OCI-LY7 (cell line): ENCODE results near the gene CDK6. TPM values are rescaled to one million over a fixed set of nuclear protein-coding genes. Genes with fewer than 3 reads are reported as not detected.

Experiments
- BruUV-seq: library from RNA; stranded (reverse); fragments of 400-500 nt; replicated peaks from 2 replicates; lab custom pipeline; 2021; lab: Mats Ljungman, UMichigan
- CTCF ChIA-PET: fragments of 300-600 bp; sonication (Branson Sonifier 250); formaldehyde crosslinking; loops from one replicate; lab custom pipeline; 2022; ENCODE audit warnings: antibody characterized with exemption; ENCODE audit not compliant: unreplicated experiment; lab: Charles Lee
- POLR2A ChIA-PET: fragments of 300-600 bp; sonication (Branson Sonifier 250); formaldehyde crosslinking; loops from one replicate; lab custom pipeline; 2022; ENCODE audit warnings: antibody characterized with exemption; lab: Charles Lee
- DNase-seq: peaks from one replicate; pipeline ENCODE4 v3.0.0-alpha.2; 2015; ENCODE audit warnings: low spot score
- H2AFZ ChIP-seq: fragments of 200-600 bp; sonication (generic), shearing (Covaris generic); 2 replicates; pipeline ENCODE4 v1.6.1; 2014; ENCODE audit warnings: mild to moderate bottlenecking, antibody characterized with exemption, low read length, moderate library complexity
- H3K27ac ChIP-seq: fragments of 200-600 bp; sonication (generic); 2 replicates; pipeline ENCODE4 v1.5.1; 2014; ENCODE audit warnings: mixed run types, low read depth, mild to moderate bottlenecking, moderate library complexity, low read length, inconsistent platforms; ENCODE audit not compliant: poor library complexity, severe bottlenecking
- H3K36me3 ChIP-seq: fragments of 200-600 bp; sonication (generic); 2 replicates; pipeline ENCODE4 v1.6.1; 2014; ENCODE audit warnings: mild to moderate bottlenecking, antibody characterized with exemption, low read length, moderate library complexity, mixed read lengths; ENCODE audit not compliant: insufficient read depth
- H3K4me1 ChIP-seq: fragments of 200-600 bp; sonication (generic); 2 replicates; pipeline ENCODE4 v1.5.1; 2014; ENCODE audit warnings: mild to moderate bottlenecking, low read length; ENCODE audit not compliant: insufficient read depth, poor library complexity, severe bottlenecking
- H3K4me2 ChIP-seq: fragments of 200-600 bp; sonication (generic); 2 replicates; pipeline ENCODE4 v1.6.1; 2014; ENCODE audit warnings: mild to moderate bottlenecking, low read length
- H3K4me3 ChIP-seq: fragments of 200-600 bp; sonication (generic); 2 replicates; pipeline ENCODE4 v1.5.1; 2014; ENCODE audit warnings: mild to moderate bottlenecking, low read depth, low read length; ENCODE audit not compliant: poor library complexity, severe bottlenecking
- H3K79me2 ChIP-seq: fragments of 200-600 bp; sonication (generic); 2 replicates; pipeline ENCODE4 v1.6.1; 2016; ENCODE audit warnings: low read depth, mild to moderate bottlenecking, low read length, moderate library complexity, mixed read lengths; ENCODE audit not compliant: insufficient read depth
- H3K9me2 ChIP-seq: fragments of 200-600 bp; sonication (generic); 2 replicates; pipeline ENCODE4 v1.6.1; 2016; ENCODE audit warnings: mild to moderate bottlenecking, low read length, mixed read lengths; ENCODE audit not compliant: insufficient read depth
- H3K9me3 ChIP-seq: fragments of 200-600 bp; sonication (generic); 2 replicates; pipeline ENCODE4 v1.6.1; 2014; ENCODE audit warnings: mild to moderate bottlenecking, mixed run types, low read length, mixed read lengths
- H4K20me1 ChIP-seq: fragments of 200-600 bp; sonication (generic); 2 replicates; pipeline ENCODE4 v1.6.1; 2014; ENCODE audit warnings: mild to moderate bottlenecking, antibody characterized with exemption, low read length, moderate library complexity, mixed read lengths; ENCODE audit not compliant: insufficient read depth
- CTCF ChIP-seq: fragments of 200-600 bp; sonication (generic); conservative IDR thresholded peaks from 2 replicates; pipeline ENCODE4 v1.5.1; 2014; ENCODE audit warnings: mild to moderate bottlenecking, antibody characterized with exemption, low read length, moderate library complexity, mixed read lengths
- EZH2phosphoT487 ChIP-seq: fragments of 200-600 bp; sonication (generic); IDR thresholded peaks from 2 replicates; pipeline ENCODE4 v1.6.1; 2018; ENCODE audit warnings: low read depth, borderline replicate concordance, mild to moderate bottlenecking, mixed run types, antibody characterized with exemption, low read length, moderate library complexity, mixed read lengths
- intact Hi-C: fragments of 100-400 bp; cut with micrococcal nuclease; formaldehyde crosslinking; loops from one replicate; pipeline ENCODE4 v1.10.0; 2022; ENCODE audit not compliant: unreplicated experiment
- total RNA-seq, 2 experiments: library from RNA; depleted of rRNA in 1 of 2; stranded (reverse); fragments of >200 nt in 1 of 2; shearing (Covaris generic) in 1 of 2; gene quantifications; 2 replicates each; pipeline ENCODE4 v1.2.3, GENCODE V29; 2014 to 2022

The CDK6 gene
- total RNA-seq, 2 experiments from 2014 or later, result 35.5 to 44.1 TPM

GRCh38 chr7:92653136-92653535, 183.2 kb downstream of the CDK6 start:
- BruUV-seq, result no TSS peak
- Histone ChIP-seq H3K79me2 (no peaks in the 10 kb centered on the region), H3K4me2 (no peak overlapping the region), H3K36me3 (peaks cover 7% of the 10 kb centered on the region; the same call in 1 of the 2 replicates), H3K27ac (no peak overlapping the region), H3K9me3 (no peaks in the 10 kb centered on the region), H3K4me1 (no peaks in the 10 kb centered on the region), H3K9me2 (no peaks in the 10 kb centered on the region), H4K20me1 (no peaks in the 10 kb centered on the region), H3K4me3 (no peak overlapping the region), H2AFZ (no peak overlapping the region)
- POLR2A ChIA-PET, result interaction anchor here (1.8 kb wide), 1 partner anchor 9 kb away, joined by 4 read pairs; no protein-coding TSS in a partner anchor
- DNase-seq, result no peak
- CTCF ChIA-PET, result interaction anchor here (0.6 to 0.7 kb wide), 2 partner anchors 12 to 211 kb away, joined by 3 to 4 read pairs; no protein-coding TSS in a partner anchor
- intact Hi-C loops, result no loop called here
- TF ChIP-seq EZH2phosphoT487 (no peak), CTCF (no peak)

GRCh38 chr7:92652536-92652935, 183.8 kb downstream of the CDK6 start:
- POLR2A ChIA-PET, result interaction anchor here (1.2 kb wide), 1 partner anchor 11 kb away, joined by 3 read pairs; no protein-coding TSS in a partner anchor
- intact Hi-C loops, result no loop called here
- Histone ChIP-seq H3K4me3 (no peak overlapping the region), H3K4me2 (no peak overlapping the region), H3K27ac (no peak overlapping the region), H3K4me1 (no peaks in the 10 kb centered on the region), H3K9me3 (no peaks in the 10 kb centered on the region), H3K36me3 (peaks cover 7% of the 10 kb centered on the region; the same call in 1 of the 2 replicates), H3K9me2 (no peaks in the 10 kb centered on the region), H2AFZ (no peak overlapping the region), H3K79me2 (no peaks in the 10 kb centered on the region), H4K20me1 (no peaks in the 10 kb centered on the region)
- CTCF ChIA-PET, result interaction anchor here (0.7 kb wide), 1 partner anchor 211 kb away, joined by 4 read pairs; no protein-coding TSS in a partner anchor
- TF ChIP-seq EZH2phosphoT487, result no peak
- TF ChIP-seq CTCF, result no peak
- DNase-seq, result no peak
- BruUV-seq, result no TSS peak

DNA sequence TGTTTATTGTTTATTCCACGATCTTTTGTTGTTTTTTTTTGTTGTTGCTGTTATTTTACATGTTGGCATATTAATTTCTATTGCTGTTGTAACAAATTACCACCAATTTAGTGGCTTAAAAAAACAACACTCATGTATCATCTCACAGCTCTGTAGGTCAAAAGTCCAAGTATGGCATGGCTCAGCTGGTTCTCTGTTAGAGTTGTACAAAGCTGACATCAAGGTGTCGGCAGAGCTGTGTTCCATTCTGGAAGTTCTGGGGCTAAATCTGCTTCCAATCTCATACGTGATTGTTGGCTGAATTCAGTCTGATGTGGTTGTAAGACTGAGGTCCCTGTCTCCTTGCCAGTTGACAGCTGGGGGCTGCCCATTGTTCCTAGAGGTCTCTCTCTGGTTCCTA, 186.0 kb downstream of the CDK6 start:
- Histone ChIP-seq H4K20me1 (no peaks in the 10 kb centered on the region), H3K4me1 (peaks cover 18% of the 10 kb centered on the region), H3K4me3 (no peak overlapping the region), H3K27ac (no peak overlapping the region), H3K4me2 (no peak overlapping the region), H3K9me2 (no peaks in the 10 kb centered on the region), H3K36me3 (no peaks in the 10 kb centered on the region), H3K9me3 (no peaks in the 10 kb centered on the region), H2AFZ (no peak overlapping the region), H3K79me2 (no peaks in the 10 kb centered on the region)
- CTCF ChIA-PET, result interaction anchor here (1.5 kb wide), 1 partner anchor 12 kb away, joined by 6 read pairs; no protein-coding TSS in a partner anchor
- no TSS peak for BruUV-seq
- POLR2A ChIA-PET, result interaction anchor here (1.1 kb wide), 1 partner anchor 18 kb away, joined by 4 read pairs; no protein-coding TSS in a partner anchor
- TF ChIP-seq EZH2phosphoT487 (no peak), CTCF (no peak)
- intact Hi-C loops, result no loop called here
- DNase-seq, result no peak
